ENCODE data around the gene MAN2B2. TPM values are rescaled to one million over a fixed set of nuclear protein-coding genes. Genes with fewer than 3 reads are reported as not detected.
"Not testable (repeated sequence)": the region's sequence is repeated elsewhere in the genome, so short reads cannot be mapped to it uniquely, and the experiment has no call there.

The MAN2B2 gene
- total RNA-seq, 2 donors from 2014 or later, result 11.9 to 21.9 TPM

GRCh38 chr4:6620891-6621555, 46.0 kb downstream of the MAN2B2 start:
- Mint-ChIP-seq H3K9me3 (no peaks in the 10 kb centered on the region), H3K4me3 (no peak overlapping the region), H3K36me3 (ENCODE audit: insufficient read depth in 2 of 2) (peaks cover 2 to 12% of the 10 kb centered on the region in 2 donors), H3K27ac (no peak overlapping the region), H3K27me3 (ENCODE audit: low read depth) (no peaks in the 10 kb centered on the region), H3K4me1 (ENCODE audit: low read depth) (no peaks in the 10 kb centered on the region)
- DNase-seq (no peak), ATAC-seq (replicated peaks in 1 of 2) (no peak)

DNA sequence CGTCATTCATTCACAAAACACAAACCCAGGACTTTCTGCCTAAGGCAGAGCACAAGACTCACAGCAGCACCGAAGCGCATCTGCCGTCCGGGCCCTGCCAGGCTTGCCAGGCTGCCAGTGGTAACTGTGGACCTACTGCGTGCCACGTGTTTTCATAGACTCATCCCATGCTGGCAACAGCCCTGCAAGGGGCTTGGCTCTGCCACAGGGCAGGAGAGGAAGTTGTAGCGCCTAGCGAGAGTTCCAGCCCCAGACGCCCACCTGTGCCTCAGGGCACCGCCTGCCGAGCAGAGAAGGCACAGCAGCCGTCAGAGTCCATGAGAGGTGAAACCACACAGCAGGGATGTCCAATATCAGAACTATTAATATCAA, 46.6 kb downstream of the MAN2B2 start:
- Mint-ChIP-seq H3K27me3 (ENCODE audit: low read depth) (no peaks in the 10 kb centered on the region), H3K4me3 (no peak overlapping the region), H3K36me3 (ENCODE audit: insufficient read depth in 2 of 2) (peaks cover 2 to 9% of the 10 kb centered on the region in 2 donors), H3K9me3 (no peaks in the 10 kb centered on the region), H3K4me1 (ENCODE audit: low read depth) (no peaks in the 10 kb centered on the region), H3K27ac (no peak overlapping the region)
- no peak for DNase-seq
- ATAC-seq (replicated peaks in 1 of 2), result no peak

- Mint-ChIP-seq H3K27ac (no peak overlapping the region), H3K4me3 (no peak overlapping the region), H3K4me1 (ENCODE audit: low read depth) (no peaks in the 10 kb centered on the region), H3K36me3 (ENCODE audit: insufficient read depth in 2 of 2) (peaks cover 0 to 6% of the 10 kb centered on the region in 2 donors), H3K27me3 (ENCODE audit: low read depth) (no peaks in the 10 kb centered on the region), H3K9me3 (no peaks in the 10 kb centered on the region)
- DNase-seq (no peak), ATAC-seq (replicated peaks in 1 of 2) (no peak)
These were observed 47.8 kb downstream of the MAN2B2 start for GRCh38 chr4:6622744-6623143.

DNA sequence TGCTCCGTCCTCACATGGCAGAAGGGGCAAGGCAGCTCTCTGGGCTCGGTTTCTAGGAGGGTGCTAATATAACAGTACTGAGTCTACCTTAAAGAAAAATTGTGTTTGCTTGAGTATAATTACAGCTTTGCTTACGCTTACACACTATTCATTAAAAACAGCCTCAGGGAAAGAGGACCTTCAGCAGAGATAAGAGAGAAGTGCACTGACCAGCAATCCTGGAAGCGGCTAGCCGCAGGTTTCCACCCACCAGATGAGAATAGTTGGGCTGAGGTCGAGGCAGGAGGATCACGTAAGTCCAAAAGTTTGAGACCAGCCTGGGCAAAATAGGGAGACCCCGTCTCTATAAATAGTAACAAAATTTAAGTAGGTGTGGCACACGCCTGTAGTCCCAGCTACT, 50.3 kb downstream of the MAN2B2 start:
- no peak for ATAC-seq (replicated peaks in 1 of 2)
- H3K4me3 Mint-ChIP-seq, result no peak overlapping the region
- peaks cover 0 to 2% of the 10 kb centered on the region in 2 donors for H3K36me3 Mint-ChIP-seq (ENCODE audit: insufficient read depth in 2 of 2)
- DNase-seq, result no peak
- H3K9me3 Mint-ChIP-seq, result no peaks in the 10 kb centered on the region
- no peaks in the 10 kb centered on the region for H3K27me3 Mint-ChIP-seq (ENCODE audit: low read depth)
- H3K27ac Mint-ChIP-seq, result no peak overlapping the region
- H3K4me1 Mint-ChIP-seq (ENCODE audit: low read depth), result no peaks in the 10 kb centered on the region

DNA sequence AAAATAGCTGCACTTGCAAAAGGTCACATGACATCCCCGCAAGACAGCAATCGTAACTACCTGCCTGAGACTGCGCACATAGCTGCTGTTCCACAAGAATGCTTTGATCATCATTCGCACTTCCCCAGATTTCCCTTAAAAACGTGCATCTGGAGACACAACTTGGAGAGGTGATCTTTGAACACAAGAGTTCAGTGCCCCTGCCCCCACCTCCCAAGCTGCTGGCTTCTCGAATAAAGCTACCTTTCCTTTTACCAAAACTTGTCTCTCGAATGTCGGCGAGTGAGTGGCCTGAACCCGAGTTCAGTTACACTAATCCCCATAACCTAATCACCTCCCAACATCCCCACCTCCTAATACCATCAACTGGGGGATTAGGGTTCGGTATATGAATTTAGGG, 51.1 kb downstream of the MAN2B2 start:
- peaks cover 0 to 2% of the 10 kb centered on the region in 2 donors for H3K36me3 Mint-ChIP-seq (ENCODE audit: insufficient read depth in 2 of 2)
- no peak overlapping the region for H3K4me3 Mint-ChIP-seq
- H3K27ac Mint-ChIP-seq, result no peak overlapping the region
- ATAC-seq (replicated peaks in 1 of 2) (no peak), DNase-seq (no peak)
- H3K9me3 Mint-ChIP-seq, result no peaks in the 10 kb centered on the region
- no peaks in the 10 kb centered on the region for H3K27me3 Mint-ChIP-seq (ENCODE audit: low read depth)
- no peaks in the 10 kb centered on the region for H3K4me1 Mint-ChIP-seq (ENCODE audit: low read depth)

DNA sequence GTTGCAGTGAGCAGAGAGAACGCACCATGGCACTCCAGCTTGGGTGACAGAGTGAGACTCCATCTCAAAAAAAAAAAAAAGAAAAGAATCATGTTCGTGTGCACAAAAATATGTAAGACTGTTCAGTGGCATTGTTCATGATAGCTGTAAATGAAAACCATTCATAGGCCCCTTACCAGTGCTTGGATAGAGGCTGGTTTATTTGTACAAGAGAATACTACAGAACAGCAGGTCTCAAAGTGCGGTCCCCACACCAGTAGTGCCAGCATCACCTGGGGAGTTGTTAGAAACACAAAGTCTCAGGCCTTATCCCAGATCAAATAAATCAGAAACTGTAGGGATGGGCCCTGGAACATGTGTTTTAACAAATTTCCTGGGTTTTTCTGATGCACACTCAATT, 52.8 kb downstream of the MAN2B2 start:
- H3K36me3 Mint-ChIP-seq (ENCODE audit: insufficient read depth in 2 of 2), result no peaks in the 10 kb centered on the region
- H3K4me3 Mint-ChIP-seq, result no peak overlapping the region
- no peak for DNase-seq
- no peak for ATAC-seq (replicated peaks in 1 of 2)
- no peaks in the 10 kb centered on the region for H3K27me3 Mint-ChIP-seq (ENCODE audit: low read depth)
- H3K9me3 Mint-ChIP-seq, result no peaks in the 10 kb centered on the region
- peak overlapping the region; percentile 32 for H3K27ac Mint-ChIP-seq
- H3K4me1 Mint-ChIP-seq (ENCODE audit: low read depth), result no peaks in the 10 kb centered on the region

GRCh38 chr4:6628484-6628883, 53.5 kb downstream of the MAN2B2 start:
- H3K4me3 Mint-ChIP-seq; H3K9me3 Mint-ChIP-seq; H3K4me1 Mint-ChIP-seq (ENCODE audit: low read depth); DNase-seq; H3K27me3 Mint-ChIP-seq (ENCODE audit: low read depth); H3K36me3 Mint-ChIP-seq (ENCODE audit: insufficient read depth in 2 of 2); ATAC-seq (replicated peaks in 1 of 2): not testable (repeated sequence)
- H3K27ac Mint-ChIP-seq, result peak overlapping the region; percentile 32

DNA sequence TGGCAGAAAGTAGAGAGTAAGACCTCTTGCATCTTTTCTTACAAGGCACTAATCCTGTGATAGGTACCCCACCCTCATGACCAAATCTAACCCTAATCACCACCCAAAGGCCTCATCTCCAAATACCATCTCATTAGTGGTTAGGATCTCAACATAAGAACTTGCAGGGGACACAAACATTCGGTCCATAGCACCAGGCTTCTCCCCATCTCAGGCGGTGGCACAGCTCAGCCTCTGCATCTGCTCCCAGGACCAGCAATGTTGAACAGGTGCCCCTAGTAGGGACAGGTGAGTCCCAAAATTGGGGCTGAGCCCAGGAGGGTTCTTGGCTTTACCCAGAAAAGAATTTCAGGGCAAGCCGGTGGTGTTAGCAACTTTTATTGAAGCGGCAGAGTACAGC, 57.1 kb downstream of the MAN2B2 start:
- no peak overlapping the region for H3K27ac Mint-ChIP-seq
- H3K4me3 Mint-ChIP-seq, result no peak overlapping the region
- no peaks in the 10 kb centered on the region for H3K27me3 Mint-ChIP-seq (ENCODE audit: low read depth)
- ATAC-seq (replicated peaks in 1 of 2), result no peak
- no peak for DNase-seq
- no peaks in the 10 kb centered on the region for H3K9me3 Mint-ChIP-seq
- peaks cover 12% of the 10 kb centered on the region for H3K4me1 Mint-ChIP-seq (ENCODE audit: low read depth)
- no peaks in the 10 kb centered on the region for H3K36me3 Mint-ChIP-seq (ENCODE audit: insufficient read depth in 2 of 2)

DNA sequence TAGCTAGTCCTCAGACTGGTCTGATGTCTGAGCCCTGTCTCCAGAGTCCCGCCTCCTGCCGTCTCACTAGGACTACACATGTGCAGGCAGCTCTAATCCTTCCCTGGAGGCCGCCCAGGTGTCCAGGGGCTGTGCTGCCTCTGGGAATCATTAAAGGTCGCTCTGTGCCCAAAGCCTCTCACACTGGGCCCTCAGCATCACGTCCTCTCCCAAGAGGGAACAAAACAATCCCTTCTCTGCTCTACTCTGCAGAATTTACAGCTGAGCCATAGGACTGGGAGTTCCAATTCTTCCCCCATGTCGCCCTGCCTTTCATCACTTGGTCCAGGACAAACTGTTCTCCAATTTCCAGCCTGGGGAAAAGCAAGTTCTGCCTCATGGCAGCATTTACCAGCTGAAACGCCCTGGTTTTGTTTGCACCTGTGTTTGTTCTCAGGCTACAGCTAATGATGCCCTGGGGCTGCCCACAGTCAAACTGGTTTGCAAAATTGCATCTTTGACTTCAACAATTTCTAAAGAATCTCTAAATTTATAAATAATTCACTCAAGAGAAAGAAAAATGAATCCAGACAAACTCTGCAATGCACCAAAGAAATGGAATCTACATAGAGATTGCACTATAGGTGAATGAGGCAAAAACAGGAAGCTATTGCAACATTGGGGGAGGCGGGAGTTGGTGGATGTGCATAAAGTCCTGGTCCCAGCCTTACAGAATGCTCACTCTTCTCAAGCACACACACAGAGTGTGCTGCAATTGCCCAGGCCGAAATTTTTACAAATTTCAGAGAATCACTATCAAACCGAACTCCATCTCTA, 58.3 kb downstream of the MAN2B2 start:
- Mint-ChIP-seq H3K36me3 (ENCODE audit: insufficient read depth in 2 of 2) (peaks cover 2% of the 10 kb centered on the region in 2 donors), H3K27me3 (ENCODE audit: low read depth) (no peaks in the 10 kb centered on the region), H3K9me3 (no peaks in the 10 kb centered on the region), H3K4me1 (ENCODE audit: low read depth) (peaks cover 12% of the 10 kb centered on the region), H3K27ac (peak overlapping the region; percentile 86), H3K4me3 (no peak overlapping the region)
- peak in 1 of 2 donors; percentile 39 for DNase-seq
- ATAC-seq (replicated peaks in 1 of 2), result peak in 1 of 2 donors; percentile 70

DNA sequence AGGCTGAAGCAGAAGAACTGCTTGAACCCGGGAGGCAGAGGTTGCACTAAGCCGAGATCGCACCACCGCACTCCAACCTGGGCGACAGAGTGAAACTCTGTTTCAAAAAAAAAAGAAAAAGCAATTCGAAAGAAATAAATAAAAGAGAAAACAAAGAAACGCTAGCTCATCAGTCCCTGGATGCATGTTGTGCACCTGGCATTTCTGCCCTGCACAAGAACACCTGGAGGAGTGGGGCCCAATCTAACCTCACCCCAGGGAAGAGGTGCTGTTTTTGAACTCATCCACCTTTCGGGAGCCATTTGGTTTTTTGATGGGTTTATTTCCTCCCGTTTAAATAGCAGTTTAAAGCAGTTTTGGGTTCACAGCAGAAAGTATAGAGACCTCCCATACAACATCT, 59.8 kb downstream of the MAN2B2 start:
- ATAC-seq (replicated peaks in 1 of 2) (no peak), DNase-seq (no peak)
- H3K9me3 Mint-ChIP-seq, result no peaks in the 10 kb centered on the region
- H3K4me1 Mint-ChIP-seq (ENCODE audit: low read depth), result peaks cover 12% of the 10 kb centered on the region
- no peak overlapping the region for H3K27ac Mint-ChIP-seq
- no peaks in the 10 kb centered on the region for H3K27me3 Mint-ChIP-seq (ENCODE audit: low read depth)
- H3K4me3 Mint-ChIP-seq, result no peak overlapping the region
- peaks cover 2% of the 10 kb centered on the region in 2 donors for H3K36me3 Mint-ChIP-seq (ENCODE audit: insufficient read depth in 2 of 2)

GRCh38 chr4:6639137-6639680, 64.2 kb downstream of the MAN2B2 start:
- Mint-ChIP-seq H3K4me3 (peak overlapping the region; percentile 40 to 54), H3K9me3 (no peaks in the 10 kb centered on the region), H3K27ac (no peak overlapping the region), H3K27me3 (ENCODE audit: low read depth) (no peaks in the 10 kb centered on the region), H3K36me3 (ENCODE audit: insufficient read depth in 2 of 2) (peaks cover 21 to 30% of the 10 kb centered on the region in 2 donors), H3K4me1 (ENCODE audit: low read depth) (peaks cover 33% of the 10 kb centered on the region)
- DNase-seq (no peak), ATAC-seq (replicated peaks in 1 of 2) (no peak)

DNA sequence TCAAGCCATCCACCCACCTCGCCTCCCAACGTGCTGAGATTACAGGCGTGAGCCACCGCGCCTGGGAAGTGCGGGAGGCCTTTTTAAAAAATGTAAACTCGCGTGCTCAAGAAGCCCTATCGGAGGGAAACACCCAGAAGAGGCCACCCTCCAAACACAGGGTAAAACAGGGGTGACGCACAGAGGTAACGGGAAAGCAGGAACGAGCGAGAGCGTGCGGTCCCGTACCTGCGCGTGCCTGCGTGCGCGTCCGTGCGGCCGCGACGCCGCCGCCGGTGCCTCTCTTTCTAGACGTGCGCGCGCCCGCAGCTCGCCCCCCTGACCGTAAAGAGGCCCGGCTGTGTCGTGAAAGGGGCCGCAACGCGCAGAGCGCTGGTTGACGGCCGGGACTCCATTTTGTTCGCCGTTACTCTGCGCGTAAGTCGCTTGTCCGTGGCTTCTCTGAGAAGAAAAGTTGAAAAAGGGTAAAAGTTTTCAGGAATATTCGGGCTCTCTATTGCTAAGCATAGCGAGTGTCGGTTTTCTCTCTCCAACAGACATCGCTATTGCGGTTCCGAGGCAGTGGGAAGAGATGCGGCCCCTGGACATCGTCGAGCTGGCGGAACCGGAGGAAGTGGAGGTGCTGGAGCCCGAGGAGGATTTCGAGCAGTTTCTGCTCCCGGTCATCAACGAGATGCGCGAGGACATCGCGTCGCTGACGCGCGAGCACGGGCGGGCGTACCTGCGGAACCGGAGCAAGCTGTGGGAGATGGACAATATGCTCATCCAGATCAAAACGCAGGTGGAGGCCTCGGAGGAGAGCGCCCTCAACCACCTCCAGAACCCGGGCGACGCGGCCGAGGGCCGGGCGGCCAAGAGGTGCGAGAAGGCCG, 65.5 kb downstream of the MAN2B2 start, which contains the start of gene MRFAP1:
TSS of gene MRFAP1 (plus strand) at position 394 of the 872 bp plus-strand sequence. CDS start at position 572, 178 bp downstream.
- H3K4me3 Mint-ChIP-seq, result peak within 1 kb of the TSS; percentile 95 to 98
- H3K27ac Mint-ChIP-seq, result peak within 1 kb of the TSS; percentile 99
- peaks cover 21 to 34% of the 10 kb centered on the region in 2 donors for H3K36me3 Mint-ChIP-seq (ENCODE audit: insufficient read depth in 2 of 2)
- H3K9me3 Mint-ChIP-seq, result no peaks in the 10 kb centered on the region
- peak; percentile 95 to 96 for DNase-seq
- peaks cover 37% of the 10 kb centered on the region for H3K4me1 Mint-ChIP-seq (ENCODE audit: low read depth)
- ATAC-seq (replicated peaks in 1 of 2), result peak; percentile 89
- H3K27me3 Mint-ChIP-seq (ENCODE audit: low read depth), result no peaks in the 10 kb centered on the region
